GM12873 (cell line): Measurements from ENCODE around the gene ADO.

ENCODE experiments used
- CTCF ChIP-seq: IDR thresholded peaks from 2 replicates; pipeline ENCODE4 v1.5.1; 2012; ENCODE audit warnings: low read depth, mild to moderate bottlenecking, moderate library complexity, low read length, control low read depth; ENCODE audit not compliant: insufficient read depth; ENCODE audit errors: missing control alignments

ADO gene

GRCh38 chr10:62826273-62826672 lies 21.8 kb downstream of the ADO start:
- no peak for TF ChIP-seq CTCF

GRCh38 chr10:62829622-62830021 lies 25.1 kb downstream of the ADO start:
- TF ChIP-seq CTCF, result no peak

GRCh38 chr10:62830679-62831078 lies 26.2 kb downstream of the ADO start:
- TF ChIP-seq CTCF, result no peak

GRCh38 chr10:62831346-62831745 lies 26.8 kb downstream of the ADO start:
- no peak for TF ChIP-seq CTCF

GRCh38 chr10:62839590-62839989 lies 35.1 kb downstream of the ADO start:
- no peak for TF ChIP-seq CTCF

- TF ChIP-seq CTCF, result no peak
Observed at GRCh38 chr10:62842983-62843382, 38.5 kb downstream of the ADO start.

GRCh38 chr10:62843600-62843999 lies 39.1 kb downstream of the ADO start:
- TF ChIP-seq CTCF, result no peak
